B cell (primary cell): Measurements from ENCODE around the gene AGAP1. TPM values are rescaled to one million over a fixed set of nuclear protein-coding genes. Genes with fewer than 3 reads are reported as not detected.

Experiments used
- ATAC-seq: fragments of 200-7000 bp; cut with Tn5 transposase; one replicate; pipeline ENCODE4 v1.10.0; 2021; ENCODE audit warnings: low read depth, mild to moderate bottlenecking, moderate number of reproducible peaks, moderate library complexity
- CTCF ChIA-PET: fragments of 350-600 bp; sonication (Branson Sonifier 250); formaldehyde crosslinking; loops from one replicate; lab custom pipeline; 2021; ENCODE audit warnings: antibody characterized with exemption, inconsistent platforms; lab: Charles Lee
- POLR2A ChIA-PET: fragments of 350-600 bp; sonication (Branson Sonifier 250); formaldehyde crosslinking; loops from one replicate; lab custom pipeline; 2021; ENCODE audit warnings: antibody characterized with exemption; lab: Charles Lee
- DNase-seq: peaks from one replicate; pipeline ENCODE4 v3.0.0; 2013
- H2AFZ ChIP-seq: 2 replicates; pipeline ENCODE4 v1.6.1; 2012; ENCODE audit warnings: mild to moderate bottlenecking, low read depth, low read length; ENCODE audit not compliant: insufficient read depth, poor library complexity, severe bottlenecking
- H3K27ac ChIP-seq, 2 donors: 1 replicate in 1 of 2; 2 replicates in 1 of 2; pipeline ENCODE4 v1.5.1; 2012 to 2013; ENCODE audit warnings: low read length in 2 of 2, mild to moderate bottlenecking in 2 of 2, moderate library complexity in 1 of 2
- H3K27me3 ChIP-seq, 4 experiments: fragments of 200-600 bp in 1 of 4; sonication (generic) in 1 of 4; replicated peaks in 1 of 4; 1 replicate in 2 of 4; 2 replicates in 2 of 4; pipeline versions ENCODE4 v1.6.1 to v1.7.0; 2013 to 2016; ENCODE audit warnings: low read length in 3 of 4, mild to moderate bottlenecking in 2 of 4, mixed read lengths in 1 of 4, moderate library complexity in 1 of 4; ENCODE audit not compliant: insufficient read depth in 4 of 4, control insufficient read depth in 3 of 4; ENCODE audit errors: control extremely low read depth in 1 of 4
- H3K36me3 ChIP-seq, 2 experiments: replicated peaks in 1 of 2; 1 replicate in 1 of 2; 2 replicates in 1 of 2; pipeline versions ENCODE4 v1.6.1 to v1.7.1; 2013; ENCODE audit warnings: low read length in 1 of 2; ENCODE audit not compliant: insufficient read depth in 2 of 2, control insufficient read depth in 1 of 2; ENCODE audit errors: control extremely low read depth in 1 of 2, extremely low read depth in 1 of 2
- H3K4me1 ChIP-seq, 2 donors: fragments of 200-600 bp in 1 of 2; sonication (generic) in 1 of 2; 1 replicate in 1 of 2; 2 replicates in 1 of 2; pipeline versions ENCODE4 v1.5.1 to v1.6.1; 2013 to 2017; ENCODE audit warnings: low read length in 2 of 2; ENCODE audit not compliant: control insufficient read depth in 2 of 2, insufficient read depth in 2 of 2
- H3K4me2 ChIP-seq: replicated peaks from 2 replicates; pipeline ENCODE3; 2012; ENCODE audit warnings: mild to moderate bottlenecking, low read depth, low read length; ENCODE audit not compliant: poor library complexity, severe bottlenecking
- H3K4me3 ChIP-seq, 5 experiments: fragments of 200-600 bp in 1 of 5; sonication (generic) in 1 of 5; 1 replicate in 3 of 5; 2 replicates in 2 of 5; pipeline versions ENCODE4 v1.5.1 to v1.7.0; 2011 to 2016; ENCODE audit warnings: low read length in 4 of 5, mild to moderate bottlenecking in 4 of 5, low read depth in 2 of 5, control low read depth in 1 of 5, moderate library complexity in 1 of 5; ENCODE audit not compliant: insufficient read depth in 1 of 5; ENCODE audit errors: control extremely low read depth in 1 of 5, extremely low read depth in 1 of 5
- H3K79me2 ChIP-seq: fragments of 200-600 bp; sonication (generic); one replicate; pipeline ENCODE4 v1.6.0; 2016; ENCODE audit warnings: low read length; ENCODE audit not compliant: control insufficient read depth, insufficient read depth
- H3K9ac ChIP-seq: fragments of 200-600 bp; sonication (generic); 2 replicates; pipeline ENCODE4 v1.6.1; 2017; ENCODE audit warnings: mild to moderate bottlenecking, low read length, moderate library complexity
- H3K9me3 ChIP-seq, 3 donors: one replicate each; pipeline versions ENCODE4 v1.6.1 to v1.7.1; 2013; ENCODE audit warnings: low read length in 2 of 3; ENCODE audit not compliant: control insufficient read depth in 2 of 3, insufficient read depth in 1 of 3; ENCODE audit errors: control extremely low read depth in 1 of 3
- H4K20me1 ChIP-seq: 2 replicates; pipeline ENCODE4 v1.6.0; 2012; ENCODE audit warnings: mild to moderate bottlenecking, low read length; ENCODE audit not compliant: insufficient read depth, control insufficient read depth, poor library complexity, severe bottlenecking
- H3K27ac Mint-ChIP-seq: one replicate; pipeline ENCODE4 v1.8.0; 2021; ENCODE audit warnings: mixed read lengths
- H3K27me3 Mint-ChIP-seq: one replicate; pipeline ENCODE4 v1.8.0; 2021; ENCODE audit warnings: mixed read lengths
- H3K4me1 Mint-ChIP-seq: one replicate; pipeline ENCODE4 v1.8.0; 2021; ENCODE audit warnings: mixed read lengths
- H3K4me3 Mint-ChIP-seq: one replicate; pipeline ENCODE4 v1.8.0; 2021; ENCODE audit warnings: mixed read lengths
- H3K9me3 Mint-ChIP-seq: one replicate; pipeline ENCODE4 v1.8.0; 2022; ENCODE audit warnings: mixed read lengths; ENCODE audit not compliant: insufficient read depth
- EZH2 ChIP-seq: IDR thresholded peaks from 2 replicates; pipeline ENCODE4 v1.6.1; 2012; ENCODE audit warnings: borderline replicate concordance, low read depth, mild to moderate bottlenecking, moderate library complexity, low read length; ENCODE audit not compliant: insufficient read depth, poor library complexity, severe bottlenecking
- WGBS: methylation state at CpG from one replicate; pipeline ENCODE4 v1.1.5; 2013; ENCODE audit warnings: missing lambda C conversion rate; ENCODE audit not compliant: insufficient coverage; 5-methylcytosine and 5-hydroxymethylcytosine counted together
- intact Hi-C: fragments of 100-400 bp; cut with micrococcal nuclease; formaldehyde crosslinking; loops from one replicate; pipeline ENCODE4 v1.10.0; 2022
- polyA plus RNA-seq: library from polyadenylated mRNA; depleted of rRNA; stranded (reverse); fragments of >200 nt; gene quantifications from 2 replicates; pipeline ENCODE4 v1.2.3, GENCODE V29; 2012
- total RNA-seq, 2 donors: library from RNA; stranded (reverse); fragments of 120-200 nt in 1 of 2; gene quantifications; 1 replicate in 1 of 2; 2 replicates in 1 of 2; pipeline versions ENCODE4 v1.2.3 to v1.2.4, GENCODE V29; 2013 to 2022
- TF ChIP-seq, protein P1 (sequence below): fragments of 200-600 bp; IDR thresholded peaks from one replicate; pipeline ENCODE4 v1.8.0; 2022; ENCODE audit warnings: antibody characterized with exemption, mild to moderate bottlenecking

Gene AGAP1
- total and polyA plus RNA-seq, 2 donors (not counting 1 experiment from before 2014, with no cell fraction given), result 0.01 TPM; not detected in 1

DNA sequence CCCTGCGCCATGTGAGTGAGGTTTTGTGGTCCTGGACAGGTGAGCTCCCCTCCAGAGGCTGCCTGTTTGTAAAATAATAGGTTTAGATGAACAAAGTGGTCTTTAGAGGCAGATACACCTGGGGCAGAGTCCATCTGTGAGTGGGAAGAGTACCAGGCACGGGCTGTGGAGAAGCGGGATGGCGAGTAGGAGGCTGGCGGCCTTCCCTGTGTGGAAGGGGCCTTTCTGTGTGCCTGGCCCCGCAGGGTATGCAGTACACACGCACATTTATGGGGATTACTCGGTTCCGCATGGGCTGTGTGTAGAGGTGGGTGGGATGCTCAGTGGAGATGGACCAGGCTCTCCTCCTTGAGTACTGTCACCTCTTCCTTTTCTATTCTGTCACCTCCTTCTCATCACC, 64.1 kb downstream of the AGAP1 start:
- Histone ChIP-seq H3K27ac (no peak overlapping the region), H3K9ac (no peak overlapping the region), H3K9me3 (peaks cover 0 to 3% (median 0%) of the 10 kb centered on the region in 3 donors), H3K27me3 (no peaks in the 10 kb centered on the region), H2AFZ (no peak overlapping the region), H3K4me3 (no peak overlapping the region), H3K4me2 (no peak overlapping the region), H3K79me2 (no peaks in the 10 kb centered on the region), H3K4me1 (no peaks in the 10 kb centered on the region), H3K36me3 (no peaks in the 10 kb centered on the region), H4K20me1 (no peaks in the 10 kb centered on the region)
- intact Hi-C loops, result no loop called here
- 87% methylated on average over 4 of the region's 9 CpGs for WGBS
- no peak for ATAC-seq
- no peak for DNase-seq
- ChIA-PET POLR2A (no interaction called here), CTCF (no interaction called here)
- TF ChIP-seq, protein P1, sequence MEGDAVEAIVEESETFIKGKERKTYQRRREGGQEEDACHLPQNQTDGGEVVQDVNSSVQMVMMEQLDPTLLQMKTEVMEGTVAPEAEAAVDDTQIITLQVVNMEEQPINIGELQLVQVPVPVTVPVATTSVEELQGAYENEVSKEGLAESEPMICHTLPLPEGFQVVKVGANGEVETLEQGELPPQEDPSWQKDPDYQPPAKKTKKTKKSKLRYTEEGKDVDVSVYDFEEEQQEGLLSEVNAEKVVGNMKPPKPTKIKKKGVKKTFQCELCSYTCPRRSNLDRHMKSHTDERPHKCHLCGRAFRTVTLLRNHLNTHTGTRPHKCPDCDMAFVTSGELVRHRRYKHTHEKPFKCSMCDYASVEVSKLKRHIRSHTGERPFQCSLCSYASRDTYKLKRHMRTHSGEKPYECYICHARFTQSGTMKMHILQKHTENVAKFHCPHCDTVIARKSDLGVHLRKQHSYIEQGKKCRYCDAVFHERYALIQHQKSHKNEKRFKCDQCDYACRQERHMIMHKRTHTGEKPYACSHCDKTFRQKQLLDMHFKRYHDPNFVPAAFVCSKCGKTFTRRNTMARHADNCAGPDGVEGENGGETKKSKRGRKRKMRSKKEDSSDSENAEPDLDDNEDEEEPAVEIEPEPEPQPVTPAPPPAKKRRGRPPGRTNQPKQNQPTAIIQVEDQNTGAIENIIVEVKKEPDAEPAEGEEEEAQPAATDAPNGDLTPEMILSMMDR, result no peak
- TF ChIP-seq EZH2, result no peak
- Mint-ChIP-seq H3K27ac (no peak overlapping the region), H3K4me3 (no peak overlapping the region), H3K9me3 (no peaks in the 10 kb centered on the region), H3K4me1 (no peaks in the 10 kb centered on the region), H3K27me3 (peaks cover 33% of the 10 kb centered on the region)

DNA sequence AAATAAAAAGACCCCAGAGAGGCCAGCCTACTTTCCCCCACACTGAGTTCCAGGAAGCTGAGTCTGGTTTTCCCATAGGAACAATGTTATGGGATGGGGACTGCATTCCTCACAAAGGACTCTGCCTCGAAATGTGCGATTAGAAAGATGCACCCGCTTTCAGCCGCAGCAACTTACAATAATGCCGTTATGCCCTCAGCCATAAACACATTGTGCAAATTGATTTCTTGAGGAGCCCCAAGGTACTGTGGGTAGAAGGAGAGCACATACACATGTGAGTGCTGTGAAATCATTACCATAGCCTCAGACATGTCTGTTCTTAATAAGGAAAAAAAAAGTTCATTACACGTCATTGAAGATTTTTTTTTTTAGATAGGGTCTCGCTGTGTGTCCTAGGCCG, 64.7 kb downstream of the AGAP1 start:
- DNase-seq (no peak), ATAC-seq (no peak)
- H3K9me3 ChIP-seq, result peaks cover 0 to 2% (median 0%) of the 10 kb centered on the region in 3 donors
- H3K9me3 Mint-ChIP-seq, result no peaks in the 10 kb centered on the region
- no CpG with 5 or more reads among the region's 8 CpGs for WGBS
- CTCF ChIA-PET, result no interaction called here
- no peak overlapping the region for H3K27ac ChIP-seq
- no peak overlapping the region for H3K4me3 ChIP-seq
- no peaks in the 10 kb centered on the region for H3K79me2 ChIP-seq
- no peaks in the 10 kb centered on the region for H3K36me3 ChIP-seq
- H3K4me2 ChIP-seq, result no peak overlapping the region
- TF ChIP-seq, protein P1, result no peak
- TF ChIP-seq EZH2, result no peak
- no peak overlapping the region for H3K27ac Mint-ChIP-seq
- POLR2A ChIA-PET, result no interaction called here
- peaks cover 39% of the 10 kb centered on the region for H3K27me3 Mint-ChIP-seq
- no peaks in the 10 kb centered on the region for H3K4me1 ChIP-seq
- H3K4me1 Mint-ChIP-seq, result no peaks in the 10 kb centered on the region
- no peaks in the 10 kb centered on the region for H3K27me3 ChIP-seq
- H4K20me1 ChIP-seq, result no peaks in the 10 kb centered on the region
- intact Hi-C loops, result no loop called here
- H3K4me3 Mint-ChIP-seq, result no peak overlapping the region
- no peak overlapping the region for H3K9ac ChIP-seq
- no peak overlapping the region for H2AFZ ChIP-seq
